ENCODE results near the gene MGARP. TPM values are rescaled to one million over a fixed set of nuclear protein-coding genes. Genes with fewer than 3 reads are reported as not detected.
"Not testable (repeated sequence)": the region's sequence is repeated elsewhere in the genome, so short reads cannot be mapped to it uniquely, and the experiment has no call there.

Gene MGARP
- polyA plus RNA-seq, 1 experiment, result 57.7 TPM

- TF ChIP-seq CTCF (IDR thresholded peaks at IDR 0.05; ENCODE audit: low read depth, low read length), result no peak
- ChIA-PET CTCF (no interaction called here), POLR2A (no interaction called here)
- Histone ChIP-seq H3K27me3 (ENCODE audit: control insufficient read depth, insufficient read depth, low read length) (no peaks in the 10 kb centered on the region), H3K4me3 (ENCODE audit: low read depth, low read length) (no peak overlapping the region), H3K9me3 (ENCODE audit: control insufficient read depth, insufficient read depth, low read length) (peaks cover 3% of the 10 kb centered on the region; the same call in 1 of the 2 replicates), H3K27ac (ENCODE audit: low read depth, low read length) (no peak overlapping the region)
- DNase-seq (ENCODE audit: low read depth, low spot score), result no peak
Measured at GRCh38 chr4:139319571-139319970, 39.5 kb upstream of the MGARP start.

GRCh38 chr4:139317635-139318034 is 37.6 kb upstream of the MGARP start:
- no peak for TF ChIP-seq CTCF (IDR thresholded peaks at IDR 0.05; ENCODE audit: low read depth, low read length)
- no peak for DNase-seq (ENCODE audit: low read depth, low spot score)
- POLR2A ChIA-PET, result no interaction called here
- Histone ChIP-seq H3K4me3 (ENCODE audit: low read depth, low read length) (no peak overlapping the region), H3K27ac (ENCODE audit: low read depth, low read length) (no peak overlapping the region), H3K9me3 (ENCODE audit: control insufficient read depth, insufficient read depth, low read length) (peaks cover 3% of the 10 kb centered on the region; the same call in 1 of the 2 replicates), H3K27me3 (ENCODE audit: control insufficient read depth, insufficient read depth, low read length) (no peaks in the 10 kb centered on the region)
- CTCF ChIA-PET, result no interaction called here

GRCh38 chr4:139316733-139317132 is 36.7 kb upstream of the MGARP start:
- Histone ChIP-seq H3K9me3 (ENCODE audit: control insufficient read depth, insufficient read depth, low read length) (peaks cover 3% of the 10 kb centered on the region; the same call in 1 of the 2 replicates), H3K27me3 (ENCODE audit: control insufficient read depth, insufficient read depth, low read length) (no peaks in the 10 kb centered on the region), H3K4me3 (ENCODE audit: low read depth, low read length) (no peak overlapping the region), H3K27ac (ENCODE audit: low read depth, low read length) (no peak overlapping the region)
- DNase-seq (ENCODE audit: low read depth, low spot score), result no peak
- POLR2A ChIA-PET, result no interaction called here
- CTCF ChIA-PET, result no interaction called here
- no peak for TF ChIP-seq CTCF (IDR thresholded peaks at IDR 0.05; ENCODE audit: low read depth, low read length)

- TF ChIP-seq CTCF (IDR thresholded peaks at IDR 0.05; ENCODE audit: low read depth, low read length), result no peak
- H3K27me3 ChIP-seq (ENCODE audit: control insufficient read depth, insufficient read depth, low read length), result no peaks in the 10 kb centered on the region
- DNase-seq (ENCODE audit: low read depth, low spot score), result no peak
- H3K27ac ChIP-seq (ENCODE audit: low read depth, low read length), result no peak overlapping the region
- POLR2A ChIA-PET, result no interaction called here
- peaks cover 3% of the 10 kb centered on the region; the same call in 1 of the 2 replicates for H3K9me3 ChIP-seq (ENCODE audit: control insufficient read depth, insufficient read depth, low read length)
- CTCF ChIA-PET, result interaction anchor here (1.0 kb wide), 1 partner anchor 19 kb away, joined by 3 read pairs; no protein-coding TSS in a partner anchor
- H3K4me3 ChIP-seq (ENCODE audit: low read depth, low read length), result no peak overlapping the region
Measured at GRCh38 chr4:139315221-139315675, 35.2 kb upstream of the MGARP start.

- DNase-seq (ENCODE audit: low read depth, low spot score), result no peak
- peaks cover 3% of the 10 kb centered on the region; the same call in 1 of the 2 replicates for H3K9me3 ChIP-seq (ENCODE audit: control insufficient read depth, insufficient read depth, low read length)
- no peak for TF ChIP-seq CTCF (IDR thresholded peaks at IDR 0.05; ENCODE audit: low read depth, low read length)
- no peak overlapping the region for H3K27ac ChIP-seq (ENCODE audit: low read depth, low read length)
- CTCF ChIA-PET, result no interaction called here
- H3K4me3 ChIP-seq (ENCODE audit: low read depth, low read length), result no peak overlapping the region
- POLR2A ChIA-PET, result interaction anchor here (0.7 kb wide), 1 partner anchor 136 kb away, joined by 3 read pairs; no protein-coding TSS in a partner anchor
- H3K27me3 ChIP-seq (ENCODE audit: control insufficient read depth, insufficient read depth, low read length), result no peaks in the 10 kb centered on the region
Measured at GRCh38 chr4:139314047-139314800, 34.2 kb upstream of the MGARP start.

- H3K27ac ChIP-seq (ENCODE audit: low read depth, low read length); H3K4me3 ChIP-seq (ENCODE audit: low read depth, low read length); H3K27me3 ChIP-seq (ENCODE audit: control insufficient read depth, insufficient read depth, low read length); DNase-seq (ENCODE audit: low read depth, low spot score); H3K9me3 ChIP-seq (ENCODE audit: control insufficient read depth, insufficient read depth, low read length); CTCF ChIA-PET: not testable (repeated sequence)
- POLR2A ChIA-PET, result interaction anchor here (0.7 kb wide), 2 partner anchors 135 to 143 kb away, joined by 3 read pairs; no protein-coding TSS in a partner anchor
Measured at GRCh38 chr4:139313414-139313813, 33.4 kb upstream of the MGARP start.
